Stimulated activated CD8-positive, alpha-beta memory T cell treated with anti-CD3 and anti-CD28 coated beads, Interleukin-4, amount 100 ng/mL, for 4 hours (primary cell): ENCODE results near the gene PHF23.
A peak's percentile ranks its signal among the peaks of the same experiment; 100 is the strongest.

ENCODE experiments used
- DNase-seq, 2 donors: peaks; one replicate each; pipeline ENCODE4 v3.0.0-alpha.2; 2020; ENCODE audit warnings: low read depth in 2 of 2, low spot score in 1 of 2

The PHF23 gene

GRCh38 chr17:7239091-7240027 is at the start of gene PHF23:
TSS of gene PHF23 (minus strand) at chr17:7239457. CDS start at chr17:7239279, 178 bp downstream.
- DNase-seq = peak; percentile 93 to 97

DNA sequence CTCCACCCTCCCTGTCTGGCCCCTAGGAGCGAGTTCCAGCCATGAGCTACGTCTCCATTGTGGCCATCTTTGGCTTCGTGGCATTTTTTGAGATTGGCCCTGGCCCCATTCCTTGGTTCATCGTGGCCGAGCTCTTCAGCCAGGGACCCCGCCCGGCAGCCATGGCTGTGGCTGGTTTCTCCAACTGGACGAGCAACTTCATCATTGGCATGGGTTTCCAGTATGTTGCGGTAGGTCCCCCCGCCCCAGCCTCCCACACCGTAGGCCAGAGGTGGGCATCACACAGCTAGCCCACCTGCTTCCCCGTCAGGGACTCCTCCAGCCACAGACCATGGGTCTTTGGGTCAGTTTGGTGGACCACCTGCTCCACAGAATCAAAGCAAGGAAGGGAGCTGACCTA is 46.4 kb upstream of the PHF23 start:
- DNase-seq = no peak

DNA sequence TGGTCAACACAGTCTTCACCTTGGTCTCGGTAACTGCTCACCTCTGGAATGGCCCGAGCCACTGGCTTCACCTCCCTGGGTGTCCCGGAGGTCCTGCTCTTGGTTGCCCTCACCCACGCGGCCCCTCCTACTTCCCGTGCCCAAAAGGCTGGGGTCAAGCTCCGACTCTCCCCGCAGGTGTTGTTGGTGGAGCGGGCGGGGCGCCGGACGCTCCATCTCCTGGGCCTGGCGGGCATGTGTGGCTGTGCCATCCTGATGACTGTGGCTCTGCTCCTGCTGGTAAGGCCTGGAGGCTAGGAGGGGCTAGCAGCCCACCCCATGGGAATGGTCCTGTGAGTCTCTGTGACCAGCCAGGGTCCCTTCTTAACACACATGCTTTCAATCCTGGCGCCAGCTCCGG is 45.7 kb upstream of the PHF23 start:
- DNase-seq = no peak

DNA sequence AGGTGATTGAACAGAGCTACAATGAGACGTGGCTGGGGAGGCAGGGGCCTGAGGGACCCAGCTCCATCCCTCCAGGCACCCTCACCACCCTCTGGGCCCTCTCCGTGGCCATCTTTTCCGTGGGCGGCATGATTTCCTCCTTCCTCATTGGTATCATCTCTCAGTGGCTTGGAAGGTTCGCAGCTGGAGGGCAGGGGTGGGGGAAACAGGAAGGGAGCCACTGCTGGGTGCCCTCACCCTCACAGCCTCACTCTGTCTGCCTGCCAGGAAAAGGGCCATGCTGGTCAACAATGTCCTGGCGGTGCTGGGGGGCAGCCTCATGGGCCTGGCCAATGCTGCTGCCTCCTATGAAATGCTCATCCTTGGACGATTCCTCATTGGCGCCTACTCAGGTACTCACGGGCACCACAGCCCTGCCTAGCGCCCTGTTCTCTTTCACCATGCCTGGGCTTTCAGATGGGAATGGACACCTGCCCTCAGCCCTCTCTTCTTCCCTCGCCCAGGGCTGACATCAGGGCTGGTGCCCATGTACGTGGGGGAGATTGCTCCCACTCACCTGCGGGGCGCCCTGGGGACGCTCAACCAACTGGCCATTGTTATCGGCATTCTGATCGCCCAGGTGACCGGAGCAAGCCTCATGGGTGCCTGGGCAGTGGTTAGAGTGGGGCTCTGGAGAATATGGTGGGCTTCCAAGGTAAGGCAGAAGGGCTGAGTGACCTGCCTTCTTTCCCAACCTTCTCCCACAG is 44.4 kb upstream of the PHF23 start:
- DNase-seq = no peak

DNA sequence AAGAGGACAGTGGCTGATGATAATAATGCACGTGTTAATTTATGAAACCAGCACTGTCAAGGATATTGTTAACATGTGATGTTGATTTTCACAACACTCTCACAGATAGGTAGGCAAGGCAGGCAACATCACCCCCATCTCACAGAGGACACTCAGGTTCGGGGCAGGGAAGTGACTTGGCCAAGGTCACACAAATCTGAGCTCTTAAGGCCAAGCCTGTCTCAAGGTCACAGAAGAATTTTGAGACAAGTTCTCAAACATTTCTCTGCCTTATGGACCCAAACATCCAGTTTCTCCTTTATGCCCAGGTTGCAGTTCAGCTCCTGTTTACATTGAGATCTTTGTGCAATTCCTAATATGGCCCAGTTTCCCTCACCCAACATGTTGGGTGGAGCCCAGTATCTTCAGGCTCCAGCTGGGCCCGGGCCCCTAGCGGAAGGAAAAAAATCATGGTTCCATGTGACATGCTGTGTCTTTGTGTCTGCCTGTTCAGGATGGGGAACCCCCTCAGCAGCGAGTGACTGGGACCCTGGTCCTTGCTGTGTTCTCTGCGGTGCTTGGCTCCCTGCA is 43.6 kb upstream of the PHF23 start:
- DNase-seq = no peak

DNA sequence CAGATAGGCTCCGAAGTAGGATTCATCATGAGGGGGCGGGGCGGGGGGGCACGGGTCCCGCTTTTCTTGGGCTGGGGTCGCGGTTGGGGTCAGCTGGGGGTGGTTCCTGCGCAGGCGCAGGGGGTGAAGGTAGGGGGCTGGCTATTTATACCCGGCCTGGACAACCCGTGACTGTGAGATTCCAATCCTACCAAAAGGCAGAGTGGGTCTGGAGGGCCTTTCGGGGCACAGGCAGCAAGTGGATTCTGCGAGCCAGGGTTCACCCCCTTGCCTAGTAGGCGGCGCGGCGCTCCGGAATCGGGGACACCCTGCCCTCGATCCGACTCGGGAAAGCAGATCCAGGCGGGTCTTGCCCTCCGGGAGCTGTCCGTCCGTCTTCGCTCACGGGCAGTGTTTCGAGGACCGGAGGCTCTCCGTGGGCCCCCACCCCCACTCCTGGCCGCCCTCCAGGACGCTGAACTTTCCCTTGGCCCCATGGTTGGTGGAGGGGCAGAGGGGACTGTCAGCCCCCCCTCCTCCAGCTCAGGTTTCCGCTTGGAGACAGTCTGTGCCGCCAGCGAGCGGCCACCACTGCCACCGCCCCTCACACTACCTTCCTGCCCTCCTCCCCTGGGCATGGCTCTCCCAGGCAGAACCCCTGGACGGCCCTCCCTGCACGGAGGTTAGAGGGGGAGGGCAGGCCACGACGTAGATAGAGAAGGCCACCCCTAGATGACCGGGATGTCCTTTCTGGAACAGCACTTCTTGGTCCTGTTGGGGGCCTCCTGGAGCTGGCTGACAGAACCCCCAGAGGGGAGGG is 42.9 kb upstream of the PHF23 start:
- DNase-seq = no peak

DNA sequence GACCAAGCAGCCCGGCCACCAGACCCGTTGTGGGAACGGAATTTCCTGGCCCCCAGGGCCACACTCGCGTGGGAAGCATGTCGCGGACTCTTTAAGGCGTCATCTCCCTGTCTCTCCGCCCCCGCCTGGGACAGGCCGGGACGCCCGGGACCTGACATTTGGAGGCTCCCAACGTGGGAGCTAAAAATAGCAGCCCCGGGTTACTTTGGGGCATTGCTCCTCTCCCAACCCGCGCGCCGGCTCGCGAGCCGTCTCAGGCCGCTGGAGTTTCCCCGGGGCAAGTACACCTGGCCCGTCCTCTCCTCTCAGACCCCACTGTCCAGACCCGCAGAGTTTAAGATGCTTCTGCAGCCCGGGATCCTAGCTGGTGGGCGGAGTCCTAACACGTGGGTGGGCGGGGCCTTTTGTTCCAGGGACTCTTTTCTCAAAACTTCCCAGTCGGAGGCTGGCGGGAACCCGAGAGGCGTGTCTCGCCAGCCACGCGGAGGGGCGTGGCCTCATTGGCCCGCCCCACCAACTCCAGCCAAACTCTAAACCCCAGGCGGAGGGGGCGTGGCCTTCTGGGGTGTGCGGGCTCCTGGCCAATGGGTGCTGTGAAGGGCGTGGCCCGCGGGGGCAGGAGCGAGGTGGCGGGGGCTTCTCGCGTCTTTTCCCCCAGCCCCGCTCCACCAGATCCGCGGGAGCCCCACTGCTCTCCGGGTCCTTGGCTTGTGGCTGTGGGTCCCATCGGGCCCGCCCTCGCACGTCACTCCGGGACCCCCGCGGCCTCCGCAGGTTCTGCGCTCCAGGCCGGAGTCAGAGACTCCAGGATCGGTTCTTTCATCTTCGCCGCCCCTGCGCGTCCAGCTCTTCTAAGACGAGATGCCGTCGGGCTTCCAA is 42.1 kb upstream of the PHF23 start, which contains the start of gene SLC2A4:
Gene SLC2A4 (plus strand): TSS at position 645 of the 879 bp plus-strand sequence. CDS start 217 bp downstream, at position 862.
- peak; percentile 62 to 73 for DNase-seq

DNA sequence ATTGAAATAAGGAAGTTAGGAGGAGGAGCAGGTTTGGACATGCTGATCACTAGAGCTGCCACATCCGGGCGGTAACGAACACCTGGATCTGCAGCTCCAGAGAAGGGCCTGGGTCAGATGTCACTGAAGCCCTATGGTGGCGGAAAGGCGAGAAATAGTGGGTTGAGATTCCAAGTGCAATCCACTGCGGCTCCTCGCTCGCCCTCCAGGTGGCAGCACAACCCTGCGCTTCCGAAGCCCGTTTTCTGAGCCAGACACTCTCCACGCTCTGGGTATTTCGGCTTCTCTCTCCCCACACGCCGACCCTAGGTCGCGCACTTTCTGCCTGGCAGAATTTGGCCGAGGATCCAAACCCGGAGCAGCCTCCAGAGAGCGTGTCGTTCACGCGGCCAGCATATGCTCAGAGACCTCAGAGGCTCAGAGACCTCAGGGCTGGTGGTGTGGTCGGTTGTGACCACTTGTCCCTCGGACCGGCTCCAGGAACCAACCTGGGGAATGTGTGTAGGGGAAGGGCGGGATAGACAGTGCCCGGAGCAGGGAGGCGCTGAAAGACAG is 41.3 kb upstream of the PHF23 start:
- DNase-seq = peak; percentile 69 to 71

DNA sequence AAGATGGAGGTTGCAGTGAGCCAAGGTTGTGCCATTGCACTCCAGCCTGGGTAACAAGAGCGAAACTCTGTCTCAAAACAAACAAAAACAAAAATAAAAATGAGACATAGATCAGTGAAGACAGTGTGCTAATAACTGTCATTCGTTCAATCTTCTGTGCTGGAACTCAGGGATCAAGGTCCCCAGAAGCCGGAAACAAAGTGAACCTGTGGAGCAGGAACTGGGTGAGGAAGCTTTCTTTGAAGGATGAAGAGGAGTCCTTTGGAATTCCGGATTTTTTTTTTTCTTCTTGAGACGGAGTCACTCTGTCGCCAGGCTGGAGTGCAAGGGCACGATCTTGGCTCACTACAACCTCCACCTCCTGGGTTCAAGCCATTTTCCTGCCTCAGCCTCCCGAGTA is 40.2 kb upstream of the PHF23 start:
- no peak for DNase-seq

- no peak for DNase-seq
Observed at GRCh38 chr17:7266784-7267183, 27.5 kb upstream of the PHF23 start.

GRCh38 chr17:7263801-7264078 is 24.5 kb upstream of the PHF23 start:
- no peak for DNase-seq

DNA sequence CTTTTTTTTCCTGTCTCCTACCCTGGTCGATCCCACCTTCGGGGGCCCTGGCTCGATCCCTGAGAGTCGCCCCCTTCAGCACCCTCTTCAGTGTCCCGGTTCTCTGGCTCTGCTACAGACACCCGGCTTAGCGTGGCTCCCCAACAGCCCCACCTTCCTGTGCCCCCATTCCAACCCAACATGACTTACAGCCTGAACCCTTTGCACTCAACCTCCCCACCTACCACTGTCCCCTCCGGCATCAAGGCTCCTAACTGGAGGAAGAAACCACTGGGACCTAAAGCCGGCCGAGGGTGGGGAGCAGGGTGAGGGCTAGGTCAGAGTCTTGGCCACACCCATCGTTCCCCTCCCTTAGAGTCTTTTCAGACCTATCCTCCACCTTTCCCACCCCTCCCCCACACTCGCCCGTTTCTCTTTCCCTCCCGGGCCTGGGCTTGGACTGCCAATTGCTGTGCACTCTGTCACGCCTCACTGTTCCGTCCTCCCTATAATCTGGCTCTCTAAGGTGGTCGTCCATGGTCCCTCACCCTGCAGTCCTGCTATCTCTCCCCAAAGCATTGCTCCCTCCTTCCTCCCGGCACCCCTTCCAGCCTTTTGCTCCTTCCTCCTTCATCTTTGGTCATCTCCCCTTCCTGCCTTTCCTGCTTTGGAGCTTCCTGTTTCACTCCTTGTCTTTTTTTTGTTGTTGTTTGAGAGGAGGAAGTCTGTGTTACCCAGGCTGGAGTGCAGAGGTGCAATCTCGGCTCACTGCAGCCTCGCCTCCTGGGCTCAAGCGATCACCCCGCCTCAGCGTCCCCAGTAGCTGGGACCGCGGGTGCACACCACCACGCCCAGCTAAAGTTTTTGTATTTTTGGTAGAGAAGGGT is 23.9 kb upstream of the PHF23 start:
- DNase-seq = no peak

DNA sequence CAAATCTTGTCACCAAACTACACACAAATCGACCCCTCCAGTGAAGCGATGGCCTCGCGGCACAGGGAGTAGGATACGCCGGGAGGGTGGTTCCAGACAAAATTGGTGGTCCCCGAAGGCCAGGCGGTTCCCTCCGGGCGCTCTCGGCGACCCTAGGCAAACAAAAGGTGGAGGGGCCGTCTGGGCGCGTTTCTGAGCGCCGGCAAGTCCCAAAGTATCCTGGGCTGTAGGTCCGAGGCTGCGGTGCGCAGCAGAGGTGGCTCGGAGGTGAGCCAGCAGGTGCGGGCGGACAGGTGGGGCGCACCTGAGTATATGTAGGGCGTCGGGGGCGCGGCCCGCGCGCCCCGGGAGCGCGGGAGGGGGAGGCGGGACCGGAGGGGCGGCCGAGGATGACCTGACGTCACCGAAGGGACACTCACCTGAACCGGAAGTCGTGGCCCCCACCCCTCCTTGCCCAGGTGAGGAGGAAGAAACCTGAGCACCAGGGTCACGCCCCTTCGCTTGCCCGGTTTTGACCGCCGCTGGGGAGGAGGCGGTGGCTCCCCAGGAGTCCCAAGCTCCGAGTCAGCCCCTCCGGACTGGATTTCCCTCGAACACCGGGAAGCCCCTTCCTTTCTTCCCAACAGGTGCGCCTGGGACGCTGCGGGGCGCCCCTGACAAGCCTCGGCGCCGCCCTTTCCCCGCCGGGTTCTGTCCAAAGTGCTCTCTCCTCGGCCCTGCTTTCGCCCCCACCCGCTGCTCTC is 23.1 kb upstream of the PHF23 start, which contains the start of gene CLDN7:
Gene CLDN7 (minus strand): TSS at position 287 of the 743 bp plus-strand sequence. CDS start 435 bp downstream, outside the sequence.
- DNase-seq = no peak

GRCh38 chr17:7261379-7262191 is 22.3 kb upstream of the PHF23 start:
- peak in 1 of 2 donors; percentile 35 for DNase-seq

- no peak for DNase-seq
Observed at GRCh38 chr17:7260651-7261378, 21.6 kb upstream of the PHF23 start.

DNA sequence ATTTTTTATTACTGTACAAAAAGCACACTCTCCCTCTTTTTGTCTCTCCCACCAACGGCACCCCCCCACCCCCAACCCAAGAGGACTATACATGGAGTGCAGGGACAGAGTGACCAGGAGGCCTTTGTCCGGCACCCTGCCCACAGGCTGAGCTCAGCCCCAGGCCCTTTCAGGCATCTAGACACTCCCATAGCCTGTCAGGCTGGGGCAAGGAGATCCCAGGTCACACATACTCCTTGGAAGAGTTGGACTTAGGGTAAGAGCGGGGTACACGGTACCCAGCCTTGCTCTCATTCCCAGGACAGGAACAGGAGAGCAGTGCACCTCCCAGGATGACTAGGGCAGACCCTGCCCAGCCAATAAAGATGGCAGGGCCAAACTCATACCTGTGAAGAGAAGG is 20.9 kb upstream of the PHF23 start:
- DNase-seq = no peak

DNA sequence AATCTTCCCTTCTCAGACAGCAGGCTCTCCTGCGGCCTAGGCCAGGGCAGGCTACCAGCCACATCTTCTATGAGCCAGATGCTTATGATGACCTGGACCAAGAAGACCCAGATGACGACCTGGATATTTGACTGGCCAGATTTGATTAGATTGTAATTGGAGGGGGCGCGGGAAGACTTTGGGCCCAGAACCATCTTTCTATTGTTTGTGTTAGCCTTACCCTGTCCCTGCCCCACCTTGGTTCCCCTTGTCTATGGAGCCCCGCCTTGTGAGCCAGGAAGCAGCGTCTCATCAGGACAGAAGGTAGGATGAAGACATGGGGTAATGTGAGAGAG is 20.3 kb upstream of the PHF23 start:
- DNase-seq = no peak
